A549 (cell line): ENCODE results near the gene GBGT1. TPM values are rescaled to one million over a fixed set of nuclear protein-coding genes. Genes with fewer than 3 reads are reported as not detected.

Source experiments
- ATAC-seq, 2 experiments: fragments of 200-7000 bp in 1 of 2; fragments of >200 bp in 1 of 2; cut with Nextera tagmentation in 1 of 2; cut with Tn5 transposase in 1 of 2; 3 replicates each; pipeline versions ENCODE4 v1.8.0 to v1.9.1; 2018 to 2020; ENCODE audit warnings: mild to moderate bottlenecking in 1 of 2, moderate library complexity in 1 of 2
- CTCF ChIA-PET: fragments of 300-600 bp; sonication (Branson Sonifier 250); formaldehyde crosslinking; extraction: SDS; loops from one replicate; lab custom pipeline; 2021; ENCODE audit warnings: antibody characterized with exemption, inconsistent platforms; lab: Yijun Ruan, JAX
- POLR2A ChIA-PET: fragments of 350-600 bp; formaldehyde crosslinking; extraction: SDS; loops from one replicate; lab custom pipeline; 2021; ENCODE audit warnings: antibody characterized with exemption, inconsistent platforms; lab: Yijun Ruan, JAX
- DNase-seq, 2 experiments: peaks; one replicate each; pipeline versions ENCODE4 v3.0.0 to v3.0.0-alpha.2; 2011 to 2016; ENCODE audit warnings: low read depth in 1 of 2, low spot score in 1 of 2
- FAIRE-seq: peaks from 2 replicates; lab custom pipeline; 2011; peaks lifted over from hg19 to GRCh38; lab: Jason Lieb, UNC
- H3K27ac ChIP-seq, 2 experiments: fragments of >200 bp; sonication (Bioruptor Twin); formaldehyde crosslinking; 3 replicates each; pipeline ENCODE4 v1.5.1; 2016 to 2017
- H3K4me1 ChIP-seq: fragments of >200 bp; sonication (Bioruptor Twin); formaldehyde crosslinking; 3 replicates; pipeline ENCODE4 v1.6.1; 2016
- H3K4me2 ChIP-seq: fragments of >200 bp; sonication (Bioruptor Twin); formaldehyde crosslinking; 3 replicates; pipeline ENCODE4 v1.6.1; 2016
- H3K4me3 ChIP-seq: fragments of >200 bp; sonication (Bioruptor Twin); formaldehyde crosslinking; 3 replicates; pipeline ENCODE4 v1.5.1; 2016
- H3K9me3 ChIP-seq: fragments of >200 bp; sonication (Bioruptor Twin); formaldehyde crosslinking; 3 replicates; pipeline ENCODE4 v1.6.1; 2016
- ATOH8 ChIP-seq: fragments of 250-450 bp; sonication (Bioruptor Pico); IDR thresholded peaks from 2 replicates; pipeline ENCODE4 v1.5.0; 2020; ENCODE audit warnings: low read depth, mild to moderate bottlenecking, moderate library complexity
- BHLHE40 ChIP-seq: IDR thresholded peaks from 2 replicates; pipeline ENCODE4 v1.6.1; 2012; ENCODE audit warnings: low read depth, low read length, inconsistent platforms
- CHD2 ChIP-seq: fragments of 150-350 bp; IDR thresholded peaks from 2 replicates; pipeline ENCODE4 v1.6.1; 2014; ENCODE audit warnings: low read length; ENCODE audit not compliant: partially characterized antibody
- EHF ChIP-seq: fragments of 250-450 bp; sonication (Bioruptor Pico); IDR thresholded peaks from 2 replicates; pipeline ENCODE4 v1.5.0; 2020; ENCODE audit warnings: mild to moderate bottlenecking
- EHMT2 ChIP-seq: fragments of 200-600 bp; sonication (generic); IDR thresholded peaks from 2 replicates; pipeline ENCODE4 v1.6.1; 2016; ENCODE audit warnings: antibody characterized with exemption, low read depth, mild to moderate bottlenecking, moderate library complexity
- GATA3 ChIP-seq: IDR thresholded peaks from 2 replicates; pipeline ENCODE4 v1.6.1; 2012; ENCODE audit warnings: borderline replicate concordance
- HDAC2 ChIP-seq: fragments of 200-600 bp; sonication (generic); IDR thresholded peaks from 2 replicates; pipeline ENCODE4 v1.6.1; 2016
- HES2 ChIP-seq: fragments of >200 bp; sonication (Bioruptor Twin); formaldehyde crosslinking; IDR thresholded peaks from 2 replicates; pipeline ENCODE4 v1.6.1; 2016
- MAFK ChIP-seq: fragments of 450-650 bp; IDR thresholded peaks from 2 replicates; pipeline ENCODE4 v1.6.1; 2014; ENCODE audit not compliant: partially characterized antibody
- POLR2AphosphoS2 ChIP-seq: conservative IDR thresholded peaks from 2 replicates; pipeline ENCODE4 v1.6.1; 2012; ENCODE audit warnings: low read length, improper control_type of control experiment, inconsistent platforms
- RAD21 ChIP-seq, 2 experiments: fragments of >200 bp in 1 of 2; sonication (Bioruptor Twin) in 1 of 2; formaldehyde crosslinking in 1 of 2; IDR thresholded peaks in 1 of 2; conservative IDR thresholded peaks in 1 of 2; 2 replicates in 1 of 2; 3 replicates in 1 of 2; pipeline ENCODE4 v1.6.1; 2012 to 2018; ENCODE audit warnings: inconsistent platforms in 1 of 2
- RCOR1 ChIP-seq: fragments of 150-350 bp; IDR thresholded peaks from 2 replicates; pipeline ENCODE4 v1.6.1; 2014; ENCODE audit warnings: antibody characterized with exemption, low read length, low read depth
- RFX5 ChIP-seq: fragments of 450-650 bp; IDR thresholded peaks from 2 replicates; pipeline ENCODE4 v1.7.1; 2014; ENCODE audit warnings: antibody characterized with exemption, mild to moderate bottlenecking, moderate library complexity
- SMC3 ChIP-seq: fragments of >200 bp; sonication (Bioruptor Twin); formaldehyde crosslinking; IDR thresholded peaks from 3 replicates; pipeline ENCODE4 v1.6.1; 2018; ENCODE audit warnings: inconsistent platforms
- TFCP2L1 ChIP-seq: fragments of 250-450 bp; sonication (Bioruptor Pico); IDR thresholded peaks from 2 replicates; pipeline ENCODE4 v1.5.0; 2021; ENCODE audit warnings: mild to moderate bottlenecking
- USF2 ChIP-seq: fragments of 450-650 bp; IDR thresholded peaks from 2 replicates; pipeline ENCODE4 v1.6.1; 2014; ENCODE audit warnings: antibody characterized with exemption
- WGBS: methylation state at CpG from one replicate; pipeline ENCODE4 v1.1.6; 2017; ENCODE audit errors: missing lambda C conversion rate; 5-methylcytosine and 5-hydroxymethylcytosine counted together
- polyA plus RNA-seq, 4 experiments: library from polyadenylated mRNA; depleted of rRNA in 3 of 4; stranded (reverse); fragments of >200 nt; fragmentation: RNase III in 1 of 4; extraction: RNeasy Plus Mini Kit Qiagen cat#74134 plus additional on column Dnase treatment in 1 of 4; gene quantifications; 2 replicates in 3 of 4; 3 replicates in 1 of 4; pipeline ENCODE4 v1.2.3, GENCODE V29; 2011 to 2017
- TF ChIP-seq, protein P1 (sequence below): fragments of 150-350 bp; IDR thresholded peaks from 2 replicates; pipeline ENCODE4 v1.6.1; 2014; ENCODE audit warnings: low read depth, mild to moderate bottlenecking, low read length
- TF ChIP-seq, protein P2 (sequence below): IDR thresholded peaks from 2 replicates; pipeline ENCODE4 v1.6.1; 2012
- TF ChIP-seq, protein P3 (sequence below): fragments of >200 bp; sonication (Bioruptor Twin); formaldehyde crosslinking; IDR thresholded peaks from 3 replicates; pipeline ENCODE4 v1.5.1; 2016
- TF ChIP-seq, protein P4 (sequence below): IDR thresholded peaks from 2 replicates; pipeline ENCODE4 v1.6.1; 2012
- TF ChIP-seq, protein P5 (sequence below): fragments of 250-450 bp; sonication (Bioruptor Pico); IDR thresholded peaks from 2 replicates; pipeline ENCODE4 v1.5.0; 2021; ENCODE audit warnings: mild to moderate bottlenecking, moderate library complexity, borderline replicate concordance
- TF ChIP-seq, protein P6 (sequence below): fragments of 200-600 bp; sonication (generic); IDR thresholded peaks from 2 replicates; pipeline ENCODE4 v1.6.1; 2016; ENCODE audit warnings: antibody characterized with exemption, mild to moderate bottlenecking, moderate library complexity

The GBGT1 gene
- polyA plus RNA-seq, 2 of the 4 experiments (the other 2 are of a cell fraction) = 1.7 to 2.4 TPM

DNA sequence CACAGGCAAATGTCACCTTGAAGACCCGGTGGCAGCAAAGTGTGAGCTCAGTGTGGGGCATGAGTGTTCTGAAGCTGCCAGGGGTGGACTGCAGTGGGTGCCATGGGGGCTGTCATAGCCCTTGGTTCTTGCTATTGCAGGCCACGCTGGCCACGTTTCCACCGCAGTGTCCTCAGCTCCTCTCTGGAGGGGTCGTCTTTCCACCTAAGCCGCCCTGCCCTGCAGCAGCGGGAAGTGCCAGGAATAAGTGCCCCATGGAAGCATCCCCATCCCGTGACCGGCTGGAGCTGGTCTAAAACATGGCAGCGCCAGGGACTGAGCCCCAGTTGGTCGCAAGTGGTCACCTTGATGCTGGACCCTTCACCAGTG is 38.4 kb upstream of the GBGT1 start:
- CTCF ChIA-PET = interaction anchor here (1.1 to 2.7 kb wide), 4 partner anchors 13 to 49 kb away, joined by 3 to 12 read pairs (median 4); no protein-coding TSS in a partner anchor
- no peak for ATAC-seq
- POLR2A ChIA-PET = no interaction called here

GRCh38 chr9:133201424-133202144 is 37.9 kb upstream of the GBGT1 start:
- CTCF ChIA-PET = interaction anchor here (0.9 to 2.7 kb wide), 5 partner anchors 13 to 57 kb away, joined by 3 to 12 read pairs (median 6); no protein-coding TSS in a partner anchor
- H3K4me1 ChIP-seq = no peaks in the 10 kb centered on the region
- no peak overlapping the region for H3K27ac ChIP-seq
- POLR2A ChIA-PET = no interaction called here
- peak in 1 of 2 experiments; percentile 17; a peak in 2 of 6 replicates for ATAC-seq
- no peak for DNase-seq
- no peak overlapping the region for H3K4me3 ChIP-seq
- H3K4me2 ChIP-seq = no peak overlapping the region
- no peaks in the 10 kb centered on the region for H3K9me3 ChIP-seq
- WGBS = 36% methylated on average over 13 of the region's 13 CpGs
- FAIRE-seq = no peak
- TF ChIP-seq ATOH8 (CRISPR knock-in tag) (no peak), USF2 (no peak), RAD21 (conservative IDR thresholded peaks at IDR 0.05 in 1 of 2, IDR thresholded peaks at IDR 0.05 in 1 of 2) (no peak), POLR2AphosphoS2 (no peak), HES2 (no peak), TFCP2L1 (CRISPR knock-in tag) (no peak), RFX5 (no peak), EHF (CRISPR knock-in tag) (no peak), HDAC2 (no peak)
- TF ChIP-seq, protein P1, sequence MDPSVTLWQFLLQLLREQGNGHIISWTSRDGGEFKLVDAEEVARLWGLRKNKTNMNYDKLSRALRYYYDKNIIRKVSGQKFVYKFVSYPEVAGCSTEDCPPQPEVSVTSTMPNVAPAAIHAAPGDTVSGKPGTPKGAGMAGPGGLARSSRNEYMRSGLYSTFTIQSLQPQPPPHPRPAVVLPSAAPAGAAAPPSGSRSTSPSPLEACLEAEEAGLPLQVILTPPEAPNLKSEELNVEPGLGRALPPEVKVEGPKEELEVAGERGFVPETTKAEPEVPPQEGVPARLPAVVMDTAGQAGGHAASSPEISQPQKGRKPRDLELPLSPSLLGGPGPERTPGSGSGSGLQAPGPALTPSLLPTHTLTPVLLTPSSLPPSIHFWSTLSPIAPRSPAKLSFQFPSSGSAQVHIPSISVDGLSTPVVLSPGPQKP = no peak

More for the DNA sequence above, 38.4 kb upstream of the GBGT1 start:
- no peak for FAIRE-seq
- Histone ChIP-seq H3K4me1 (no peaks in the 10 kb centered on the region), H3K4me3 (no peak overlapping the region), H3K4me2 (no peak overlapping the region), H3K9me3 (no peaks in the 10 kb centered on the region), H3K27ac (no peak overlapping the region)
- TF ChIP-seq, protein P2, sequence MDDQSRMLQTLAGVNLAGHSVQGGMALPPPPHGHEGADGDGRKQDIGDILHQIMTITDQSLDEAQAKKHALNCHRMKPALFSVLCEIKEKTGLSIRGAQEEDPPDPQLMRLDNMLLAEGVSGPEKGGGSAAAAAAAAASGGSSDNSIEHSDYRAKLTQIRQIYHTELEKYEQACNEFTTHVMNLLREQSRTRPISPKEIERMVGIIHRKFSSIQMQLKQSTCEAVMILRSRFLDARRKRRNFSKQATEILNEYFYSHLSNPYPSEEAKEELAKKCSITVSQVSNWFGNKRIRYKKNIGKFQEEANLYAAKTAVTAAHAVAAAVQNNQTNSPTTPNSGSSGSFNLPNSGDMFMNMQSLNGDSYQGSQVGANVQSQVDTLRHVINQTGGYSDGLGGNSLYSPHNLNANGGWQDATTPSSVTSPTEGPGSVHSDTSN = no peak
- TF ChIP-seq, protein P3, sequence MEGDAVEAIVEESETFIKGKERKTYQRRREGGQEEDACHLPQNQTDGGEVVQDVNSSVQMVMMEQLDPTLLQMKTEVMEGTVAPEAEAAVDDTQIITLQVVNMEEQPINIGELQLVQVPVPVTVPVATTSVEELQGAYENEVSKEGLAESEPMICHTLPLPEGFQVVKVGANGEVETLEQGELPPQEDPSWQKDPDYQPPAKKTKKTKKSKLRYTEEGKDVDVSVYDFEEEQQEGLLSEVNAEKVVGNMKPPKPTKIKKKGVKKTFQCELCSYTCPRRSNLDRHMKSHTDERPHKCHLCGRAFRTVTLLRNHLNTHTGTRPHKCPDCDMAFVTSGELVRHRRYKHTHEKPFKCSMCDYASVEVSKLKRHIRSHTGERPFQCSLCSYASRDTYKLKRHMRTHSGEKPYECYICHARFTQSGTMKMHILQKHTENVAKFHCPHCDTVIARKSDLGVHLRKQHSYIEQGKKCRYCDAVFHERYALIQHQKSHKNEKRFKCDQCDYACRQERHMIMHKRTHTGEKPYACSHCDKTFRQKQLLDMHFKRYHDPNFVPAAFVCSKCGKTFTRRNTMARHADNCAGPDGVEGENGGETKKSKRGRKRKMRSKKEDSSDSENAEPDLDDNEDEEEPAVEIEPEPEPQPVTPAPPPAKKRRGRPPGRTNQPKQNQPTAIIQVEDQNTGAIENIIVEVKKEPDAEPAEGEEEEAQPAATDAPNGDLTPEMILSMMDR = no peak
- TF ChIP-seq CHD2 (no peak), GATA3 (no peak), RCOR1 (no peak), EHMT2 (no peak), SMC3 (no peak), MAFK (no peak), BHLHE40 (no peak)
- TF ChIP-seq, protein P4, sequence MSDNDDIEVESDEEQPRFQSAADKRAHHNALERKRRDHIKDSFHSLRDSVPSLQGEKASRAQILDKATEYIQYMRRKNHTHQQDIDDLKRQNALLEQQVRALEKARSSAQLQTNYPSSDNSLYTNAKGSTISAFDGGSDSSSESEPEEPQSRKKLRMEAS = no peak
- TF ChIP-seq, protein P5, sequence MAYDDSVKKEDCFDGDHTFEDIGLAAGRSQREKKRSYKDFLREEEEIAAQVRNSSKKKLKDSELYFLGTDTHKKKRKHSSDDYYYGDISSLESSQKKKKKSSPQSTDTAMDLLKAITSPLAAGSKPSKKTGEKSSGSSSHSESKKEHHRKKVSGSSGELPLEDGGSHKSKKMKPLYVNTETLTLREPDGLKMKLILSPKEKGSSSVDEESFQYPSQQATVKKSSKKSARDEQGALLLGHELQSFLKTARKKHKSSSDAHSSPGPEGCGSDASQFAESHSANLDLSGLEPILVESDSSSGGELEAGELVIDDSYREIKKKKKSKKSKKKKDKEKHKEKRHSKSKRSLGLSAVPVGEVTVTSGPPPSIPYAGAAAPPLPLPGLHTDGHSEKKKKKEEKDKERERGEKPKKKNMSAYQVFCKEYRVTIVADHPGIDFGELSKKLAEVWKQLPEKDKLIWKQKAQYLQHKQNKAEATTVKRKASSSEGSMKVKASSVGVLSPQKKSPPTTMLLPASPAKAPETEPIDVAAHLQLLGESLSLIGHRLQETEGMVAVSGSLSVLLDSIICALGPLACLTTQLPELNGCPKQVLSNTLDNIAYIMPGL (CRISPR knock-in tag) = no peak
- TF ChIP-seq, protein P6, sequence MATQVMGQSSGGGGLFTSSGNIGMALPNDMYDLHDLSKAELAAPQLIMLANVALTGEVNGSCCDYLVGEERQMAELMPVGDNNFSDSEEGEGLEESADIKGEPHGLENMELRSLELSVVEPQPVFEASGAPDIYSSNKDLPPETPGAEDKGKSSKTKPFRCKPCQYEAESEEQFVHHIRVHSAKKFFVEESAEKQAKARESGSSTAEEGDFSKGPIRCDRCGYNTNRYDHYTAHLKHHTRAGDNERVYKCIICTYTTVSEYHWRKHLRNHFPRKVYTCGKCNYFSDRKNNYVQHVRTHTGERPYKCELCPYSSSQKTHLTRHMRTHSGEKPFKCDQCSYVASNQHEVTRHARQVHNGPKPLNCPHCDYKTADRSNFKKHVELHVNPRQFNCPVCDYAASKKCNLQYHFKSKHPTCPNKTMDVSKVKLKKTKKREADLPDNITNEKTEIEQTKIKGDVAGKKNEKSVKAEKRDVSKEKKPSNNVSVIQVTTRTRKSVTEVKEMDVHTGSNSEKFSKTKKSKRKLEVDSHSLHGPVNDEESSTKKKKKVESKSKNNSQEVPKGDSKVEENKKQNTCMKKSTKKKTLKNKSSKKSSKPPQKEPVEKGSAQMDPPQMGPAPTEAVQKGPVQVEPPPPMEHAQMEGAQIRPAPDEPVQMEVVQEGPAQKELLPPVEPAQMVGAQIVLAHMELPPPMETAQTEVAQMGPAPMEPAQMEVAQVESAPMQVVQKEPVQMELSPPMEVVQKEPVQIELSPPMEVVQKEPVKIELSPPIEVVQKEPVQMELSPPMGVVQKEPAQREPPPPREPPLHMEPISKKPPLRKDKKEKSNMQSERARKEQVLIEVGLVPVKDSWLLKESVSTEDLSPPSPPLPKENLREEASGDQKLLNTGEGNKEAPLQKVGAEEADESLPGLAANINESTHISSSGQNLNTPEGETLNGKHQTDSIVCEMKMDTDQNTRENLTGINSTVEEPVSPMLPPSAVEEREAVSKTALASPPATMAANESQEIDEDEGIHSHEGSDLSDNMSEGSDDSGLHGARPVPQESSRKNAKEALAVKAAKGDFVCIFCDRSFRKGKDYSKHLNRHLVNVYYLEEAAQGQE = no peak
- WGBS = 57% methylated on average over 10 of the region's 11 CpGs
- DNase-seq = no peak
